ENCODE results near the gene RGS9. TPM values are rescaled to one million over a fixed set of nuclear protein-coding genes. Genes with fewer than 3 reads are reported as not detected.

Gene RGS9
- polyA plus RNA-seq, 2 of the 4 experiments (the other 2 are of a cell fraction), result 6.9 to 14.3 TPM

DNA sequence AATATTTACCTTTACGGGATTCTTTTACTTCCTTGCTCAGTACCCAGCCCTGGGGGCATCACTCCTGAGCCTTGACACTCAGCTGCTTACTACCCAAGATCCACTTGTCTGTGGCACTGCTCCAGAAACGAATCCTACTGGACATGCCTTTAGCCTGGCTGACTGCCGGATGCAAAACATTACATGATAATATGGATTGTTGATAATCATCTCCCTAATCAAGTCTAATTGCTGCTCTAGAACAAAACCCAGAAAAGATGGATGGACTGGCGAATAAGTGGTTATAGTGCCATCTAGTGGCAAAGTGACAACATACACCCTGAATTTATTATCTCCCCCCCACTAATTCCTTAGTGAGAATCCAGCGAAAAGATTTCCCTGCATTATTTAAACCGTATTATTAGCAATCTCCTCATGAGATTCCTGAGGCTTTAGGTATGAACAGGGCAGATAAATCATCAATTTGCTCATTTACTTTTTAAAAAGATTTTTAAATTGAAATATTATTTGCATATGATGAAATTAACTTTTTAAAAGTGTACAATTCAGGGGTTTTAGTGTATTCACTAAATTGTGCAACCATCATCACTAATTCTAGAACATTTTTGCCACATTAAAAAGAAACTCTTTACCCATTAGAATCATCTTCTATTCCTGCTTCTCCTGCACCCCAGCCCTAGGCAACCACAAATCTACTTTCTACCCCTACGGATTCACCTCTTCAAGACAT is 61.6 kb downstream of the RGS9 start:
- WGBS (ENCODE audit: missing lambda C conversion rate), result 18% methylated on average over 7 of the region's 7 CpGs
- POLR2A ChIA-PET, result no interaction called here
- H3K27ac ChIP-seq, result no peak overlapping the region

GRCh38 chr17:65201331-65201730 is 64.2 kb downstream of the RGS9 start:
- Histone ChIP-seq H3K4me3 (no peak overlapping the region), H3K9me3 (no peaks in the 10 kb centered on the region), H3K27ac (no peak overlapping the region), H3K4me1 (no peaks in the 10 kb centered on the region), H3K4me2 (no peak overlapping the region)
- TF ChIP-seq CBX2 (IDR thresholded peaks at IDR 0.05; ENCODE audit: borderline replicate concordance, low read depth) (no peak), NFE2L2 (conservative IDR thresholded peaks at IDR 0.05; ENCODE audit: low read length) (no peak), ZSCAN20 (CRISPR knock-in tag; IDR thresholded peaks at IDR 0.05) (no peak)
- ChIA-PET POLR2A (no interaction called here), CTCF (interaction anchor here (1.2 to 1.7 kb wide), 2 partner anchors 14 to 64 kb away, joined by 4 to 6 read pairs; partner anchors contain the start of gene RGS9)
- FAIRE-seq, result no peak
- no peak for DNase-seq (ENCODE audit: low read depth in 1 of 2, low spot score in 1 of 2)
- no peak for ATAC-seq
- 90% methylated on average over 10 of the region's 10 CpGs for WGBS (ENCODE audit: missing lambda C conversion rate)

More for the DNA sequence above, 61.6 kb downstream of the RGS9 start:
- peak; percentile 30 for TF ChIP-seq MAFK (IDR thresholded peaks at IDR 0.05; ENCODE audit: partially characterized antibody)
- peak; percentile 95 to 97 for TF ChIP-seq RAD21 (conservative IDR thresholded peaks at IDR 0.05 in 1 of 2, IDR thresholded peaks at IDR 0.05 in 1 of 2)
- TF ChIP-seq SMC3 (IDR thresholded peaks at IDR 0.05), result peak; percentile 91
- TF ChIP-seq, protein P1, sequence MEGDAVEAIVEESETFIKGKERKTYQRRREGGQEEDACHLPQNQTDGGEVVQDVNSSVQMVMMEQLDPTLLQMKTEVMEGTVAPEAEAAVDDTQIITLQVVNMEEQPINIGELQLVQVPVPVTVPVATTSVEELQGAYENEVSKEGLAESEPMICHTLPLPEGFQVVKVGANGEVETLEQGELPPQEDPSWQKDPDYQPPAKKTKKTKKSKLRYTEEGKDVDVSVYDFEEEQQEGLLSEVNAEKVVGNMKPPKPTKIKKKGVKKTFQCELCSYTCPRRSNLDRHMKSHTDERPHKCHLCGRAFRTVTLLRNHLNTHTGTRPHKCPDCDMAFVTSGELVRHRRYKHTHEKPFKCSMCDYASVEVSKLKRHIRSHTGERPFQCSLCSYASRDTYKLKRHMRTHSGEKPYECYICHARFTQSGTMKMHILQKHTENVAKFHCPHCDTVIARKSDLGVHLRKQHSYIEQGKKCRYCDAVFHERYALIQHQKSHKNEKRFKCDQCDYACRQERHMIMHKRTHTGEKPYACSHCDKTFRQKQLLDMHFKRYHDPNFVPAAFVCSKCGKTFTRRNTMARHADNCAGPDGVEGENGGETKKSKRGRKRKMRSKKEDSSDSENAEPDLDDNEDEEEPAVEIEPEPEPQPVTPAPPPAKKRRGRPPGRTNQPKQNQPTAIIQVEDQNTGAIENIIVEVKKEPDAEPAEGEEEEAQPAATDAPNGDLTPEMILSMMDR (IDR thresholded peaks at IDR 0.05), result peak; percentile 97
- no peak for TF ChIP-seq KDM5A (IDR thresholded peaks at IDR 0.05)
- TF ChIP-seq, protein P2, sequence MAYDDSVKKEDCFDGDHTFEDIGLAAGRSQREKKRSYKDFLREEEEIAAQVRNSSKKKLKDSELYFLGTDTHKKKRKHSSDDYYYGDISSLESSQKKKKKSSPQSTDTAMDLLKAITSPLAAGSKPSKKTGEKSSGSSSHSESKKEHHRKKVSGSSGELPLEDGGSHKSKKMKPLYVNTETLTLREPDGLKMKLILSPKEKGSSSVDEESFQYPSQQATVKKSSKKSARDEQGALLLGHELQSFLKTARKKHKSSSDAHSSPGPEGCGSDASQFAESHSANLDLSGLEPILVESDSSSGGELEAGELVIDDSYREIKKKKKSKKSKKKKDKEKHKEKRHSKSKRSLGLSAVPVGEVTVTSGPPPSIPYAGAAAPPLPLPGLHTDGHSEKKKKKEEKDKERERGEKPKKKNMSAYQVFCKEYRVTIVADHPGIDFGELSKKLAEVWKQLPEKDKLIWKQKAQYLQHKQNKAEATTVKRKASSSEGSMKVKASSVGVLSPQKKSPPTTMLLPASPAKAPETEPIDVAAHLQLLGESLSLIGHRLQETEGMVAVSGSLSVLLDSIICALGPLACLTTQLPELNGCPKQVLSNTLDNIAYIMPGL (CRISPR knock-in tag; IDR thresholded peaks at IDR 0.05; ENCODE audit: borderline replicate concordance), result no peak
- no peaks in the 10 kb centered on the region for H3K9me3 ChIP-seq
- ATAC-seq (peak; percentile 25 to 71; a peak in 4 of 6 replicates), FAIRE-seq (peak; percentile 93), DNase-seq (ENCODE audit: low read depth in 1 of 2, low spot score in 1 of 2) (peak; percentile 73 to 97)
- H3K4me1 ChIP-seq, result peaks cover 3% of the 10 kb centered on the region; the same call in 2 of the 3 replicates
- CTCF ChIA-PET, result interaction anchor here (0.6 to 3.7 kb wide), 42 partner anchors 9 to 423 kb away, joined by 3 to 17 read pairs (median 4); partner anchors contain the start of genes LRRC37A3 and RGS9
- H3K4me2 ChIP-seq, result no peak overlapping the region
- H3K4me3 ChIP-seq, result no peak overlapping the region

- TF ChIP-seq HOXA7 (CRISPR knock-in tag; IDR thresholded peaks at IDR 0.05) (no peak), EP300 (IDR thresholded peaks at IDR 0.05) (no peak), CHD4 (IDR thresholded peaks at IDR 0.05; ENCODE audit: borderline replicate concordance) (no peak), CBX8 (IDR thresholded peaks at IDR 0.05) (no peak), SMC3 (IDR thresholded peaks at IDR 0.05) (no peak), RFX5 (IDR thresholded peaks at IDR 0.05) (no peak), RARB (CRISPR knock-in tag; IDR thresholded peaks at IDR 0.05) (no peak), CEBPB (IDR thresholded peaks at IDR 0.05) (no peak)
- TF ChIP-seq, protein P2 (CRISPR knock-in tag; IDR thresholded peaks at IDR 0.05; ENCODE audit: borderline replicate concordance), result no peak
- TF ChIP-seq, protein P1 (IDR thresholded peaks at IDR 0.05), result no peak
- FAIRE-seq (no peak), DNase-seq (ENCODE audit: low read depth in 1 of 2, low spot score in 1 of 2) (no peak), ATAC-seq (no peak)
- Histone ChIP-seq H3K27ac (no peak overlapping the region), H3K4me2 (no peak overlapping the region), H3K9me3 (no peaks in the 10 kb centered on the region), H3K4me3 (no peak overlapping the region), H3K4me1 (no peaks in the 10 kb centered on the region)
- 79% methylated on average over 9 of the region's 9 CpGs for WGBS (ENCODE audit: missing lambda C conversion rate)
- POLR2A ChIA-PET, result no interaction called here
- CTCF ChIA-PET, result interaction anchor here (0.5 to 1.7 kb wide), 6 partner anchors 7 to 951 kb away, joined by 3 to 6 read pairs (median 4); partner anchors contain the start of gene RGS9
These were observed 65.8 kb downstream of the RGS9 start for GRCh38 chr17:65202844-65203571.

All from A549 (cell line).